Measurements from ENCODE around the gene SH3D19. TPM values are rescaled to one million over a fixed set of nuclear protein-coding genes. Genes with fewer than 3 reads are reported as not detected.
"Not testable (repeated sequence)": the region's sequence is repeated elsewhere in the genome, so short reads cannot be mapped to it uniquely, and the experiment has no call there.

Gene SH3D19
- total RNA-seq, 1 experiment from 2014 or later, result 19.3 TPM

DNA sequence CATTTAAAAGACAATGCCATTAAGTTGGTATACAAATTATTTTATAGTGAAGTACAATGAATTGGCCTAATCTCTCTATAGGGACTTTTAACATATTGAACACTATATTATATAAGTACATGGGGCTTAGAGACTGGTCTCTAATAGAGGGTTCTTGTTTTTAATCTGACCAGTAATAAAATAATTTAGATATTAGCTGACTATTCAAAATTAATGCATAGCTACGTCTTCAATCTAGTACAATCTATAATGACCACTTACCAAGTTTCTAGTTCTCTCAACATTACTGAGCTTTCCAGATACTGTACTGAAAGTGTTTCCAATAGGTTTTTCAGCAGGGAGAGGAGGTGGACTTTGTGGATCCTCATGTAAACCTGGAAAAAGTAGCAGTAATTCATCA, 166.4 kb downstream of the SH3D19 start:
- DNase-seq (ENCODE audit: extremely low read depth, low read depth), result no peak

- no peak for DNase-seq (ENCODE audit: extremely low read depth, low read depth)
These were observed 167.9 kb downstream of the SH3D19 start for GRCh38 chr4:151157543-151157942.

DNA sequence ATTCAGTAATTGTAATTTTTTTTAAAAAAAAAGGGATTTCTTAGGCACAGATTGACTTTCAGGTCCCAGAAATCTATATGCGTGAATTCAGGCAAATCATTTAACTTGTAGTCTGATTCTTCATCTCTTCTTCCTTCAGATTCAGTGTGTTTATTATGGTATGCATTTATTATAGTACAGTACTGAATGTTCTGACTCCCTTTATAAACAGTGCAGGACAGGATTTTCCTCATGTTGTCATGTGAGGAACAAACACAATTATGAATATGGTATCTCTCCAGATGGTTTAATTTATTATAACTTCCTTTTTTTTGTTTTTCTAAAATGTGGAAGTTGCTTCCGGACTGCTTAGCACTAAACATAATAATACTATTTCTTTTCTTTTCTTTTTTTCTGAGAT, 171.8 kb downstream of the SH3D19 start:
- no peak for DNase-seq (ENCODE audit: extremely low read depth, low read depth)

GRCh38 chr4:151152028-151152427, 173.4 kb downstream of the SH3D19 start:
- DNase-seq (ENCODE audit: extremely low read depth, low read depth), result no peak

DNA sequence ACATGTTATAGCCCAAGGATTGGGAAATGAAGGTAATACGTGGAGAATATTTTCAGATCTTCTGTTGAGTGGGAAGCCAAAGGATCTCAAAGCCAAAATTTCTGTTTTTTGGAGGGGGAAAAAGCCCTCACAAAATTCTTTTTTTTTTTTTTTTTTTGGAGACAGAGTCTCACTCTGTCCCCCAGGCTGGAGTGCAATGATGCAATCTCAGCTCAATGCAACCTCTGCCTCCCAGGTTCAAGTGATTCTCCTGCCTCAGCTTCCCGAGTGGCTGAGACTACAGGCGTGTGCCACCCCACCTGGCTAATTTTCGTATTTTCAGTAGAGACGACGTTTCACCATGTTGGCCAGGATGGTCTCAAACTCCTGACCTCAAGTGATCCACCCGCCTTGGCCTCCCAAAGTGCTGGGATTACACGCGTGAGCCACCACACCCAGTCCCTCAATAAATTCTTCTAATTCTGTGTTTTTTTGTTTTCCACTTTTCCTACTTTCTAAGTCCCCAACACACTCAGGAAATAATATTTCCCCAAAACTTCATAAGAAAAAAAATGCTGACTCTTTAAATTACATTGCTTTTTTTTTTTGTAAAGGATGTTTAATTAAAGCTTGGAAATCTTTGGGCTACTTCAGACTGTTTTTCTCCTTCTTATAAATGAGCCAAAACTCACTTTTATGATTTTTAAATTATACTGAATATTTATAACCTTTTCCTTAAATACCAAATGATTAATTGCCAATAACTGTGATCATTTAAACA, 174.4 kb downstream of the SH3D19 start:
- DNase-seq (ENCODE audit: extremely low read depth, low read depth), result no peak

GRCh38 chr4:151148261-151148660, 177.1 kb downstream of the SH3D19 start:
- DNase-seq (ENCODE audit: extremely low read depth, low read depth), result no peak

- peak; percentile 3 for DNase-seq (ENCODE audit: extremely low read depth, low read depth)
These were observed 178.4 kb downstream of the SH3D19 start for GRCh38 chr4:151147000-151147399.

DNA sequence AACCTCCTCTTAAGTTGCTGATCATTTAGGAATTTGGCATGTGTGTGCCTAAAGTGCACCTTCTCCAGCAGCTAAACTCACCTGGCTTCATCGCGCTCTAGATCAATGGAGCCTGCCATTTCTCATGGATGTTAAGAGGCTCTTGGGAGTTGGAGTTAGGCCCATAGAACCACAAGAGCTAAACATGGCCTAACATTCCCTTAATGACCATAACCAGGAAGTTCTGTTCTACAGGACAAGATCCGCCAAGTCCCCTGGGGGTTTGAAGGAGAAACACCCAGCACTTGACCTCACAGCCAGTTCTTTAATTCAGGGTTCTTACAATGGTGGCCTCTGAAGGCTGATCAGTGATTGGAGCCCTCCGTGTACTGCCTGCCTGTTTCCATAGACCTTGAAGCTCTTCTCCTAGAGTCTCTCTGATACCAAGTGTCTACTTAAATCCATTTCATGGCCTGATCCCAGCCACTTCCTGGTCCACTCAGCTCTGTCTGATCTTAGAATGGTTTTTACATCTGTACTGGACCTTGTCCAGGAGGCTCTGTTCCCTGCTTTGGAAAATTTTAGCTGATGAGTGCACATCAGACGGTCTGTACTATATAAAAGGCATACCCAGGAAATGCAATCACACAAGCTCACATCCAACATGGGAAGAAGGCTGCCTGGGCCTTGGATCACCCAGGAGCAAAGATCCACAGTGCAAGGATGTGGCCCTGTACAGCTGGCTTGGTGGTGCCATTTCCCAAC, 180.9 kb downstream of the SH3D19 start:
- no peak for DNase-seq (ENCODE audit: extremely low read depth, low read depth)

GRCh38 chr4:151143811-151144210, 181.6 kb downstream of the SH3D19 start:
- DNase-seq (ENCODE audit: extremely low read depth, low read depth), result no peak

DNA sequence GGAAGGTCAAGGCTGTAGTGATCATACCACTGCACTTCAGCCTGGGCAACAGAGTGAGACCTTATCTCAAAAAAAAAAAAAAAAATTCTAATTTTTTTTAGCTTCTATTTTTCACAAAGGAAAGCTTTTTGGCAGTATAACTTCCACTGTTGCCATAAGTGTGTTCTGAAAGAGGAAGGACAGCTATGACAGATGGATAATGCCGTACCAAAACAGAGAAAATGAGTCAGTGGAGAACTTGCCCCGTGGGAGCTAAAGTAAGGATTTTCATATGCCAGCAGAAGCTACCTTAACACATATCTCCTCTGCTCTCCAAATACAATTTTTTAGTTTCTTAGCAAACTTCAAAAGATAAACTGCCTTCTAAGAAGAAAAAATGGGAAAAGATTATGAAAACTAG, 182.2 kb downstream of the SH3D19 start:
- DNase-seq (ENCODE audit: extremely low read depth, low read depth), result no peak

DNA sequence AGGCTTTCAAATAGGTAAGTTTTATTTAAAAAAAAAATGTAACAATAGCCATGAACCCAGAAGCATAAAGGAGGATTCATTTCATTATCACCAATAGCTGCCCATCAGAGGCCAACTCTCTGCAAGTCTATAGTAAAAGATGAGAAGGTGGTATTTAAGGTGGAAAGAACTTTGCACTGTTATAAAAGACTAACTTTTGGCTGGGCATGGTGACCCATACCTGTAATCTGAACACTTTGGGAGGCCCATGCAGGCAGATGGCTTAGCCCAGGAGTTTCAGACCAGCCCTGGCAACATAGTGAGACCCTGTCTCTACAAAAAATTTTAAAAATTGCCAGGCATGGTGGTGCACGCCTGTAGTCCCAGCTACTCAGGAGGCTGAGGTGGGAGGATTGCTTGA, 182.6 kb downstream of the SH3D19 start:
- no peak for DNase-seq (ENCODE audit: extremely low read depth, low read depth)

- no peak for DNase-seq (ENCODE audit: extremely low read depth, low read depth)
These were observed 185.6 kb downstream of the SH3D19 start for GRCh38 chr4:151139814-151140213.

GRCh38 chr4:151136048-151136447, 189.4 kb downstream of the SH3D19 start:
- not testable (repeated sequence) for DNase-seq (ENCODE audit: extremely low read depth, low read depth)

DNA sequence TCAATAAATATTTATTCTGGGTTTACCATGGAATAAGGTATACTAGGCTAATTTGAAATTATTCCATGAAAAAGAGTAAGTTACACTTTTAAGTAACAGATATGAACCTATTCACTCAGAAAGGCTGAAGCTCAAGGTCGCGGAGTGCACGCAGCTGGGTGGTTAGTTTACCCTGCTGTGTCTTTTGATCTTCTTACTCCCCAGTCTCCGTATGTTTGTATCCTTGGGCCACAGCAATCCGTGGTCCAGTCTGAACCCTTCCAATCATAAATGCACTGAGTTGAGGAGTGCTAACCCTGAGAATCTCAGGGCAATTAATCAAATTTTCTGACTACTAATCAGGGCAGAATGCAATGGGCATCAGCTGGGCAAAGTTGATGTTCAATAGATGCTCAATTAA, 192.1 kb downstream of the SH3D19 start:
- DNase-seq (ENCODE audit: extremely low read depth, low read depth), result no peak

- DNase-seq (ENCODE audit: extremely low read depth, low read depth), result no peak
These were observed 195.6 kb downstream of the SH3D19 start for GRCh38 chr4:151129796-151130195.

DNA sequence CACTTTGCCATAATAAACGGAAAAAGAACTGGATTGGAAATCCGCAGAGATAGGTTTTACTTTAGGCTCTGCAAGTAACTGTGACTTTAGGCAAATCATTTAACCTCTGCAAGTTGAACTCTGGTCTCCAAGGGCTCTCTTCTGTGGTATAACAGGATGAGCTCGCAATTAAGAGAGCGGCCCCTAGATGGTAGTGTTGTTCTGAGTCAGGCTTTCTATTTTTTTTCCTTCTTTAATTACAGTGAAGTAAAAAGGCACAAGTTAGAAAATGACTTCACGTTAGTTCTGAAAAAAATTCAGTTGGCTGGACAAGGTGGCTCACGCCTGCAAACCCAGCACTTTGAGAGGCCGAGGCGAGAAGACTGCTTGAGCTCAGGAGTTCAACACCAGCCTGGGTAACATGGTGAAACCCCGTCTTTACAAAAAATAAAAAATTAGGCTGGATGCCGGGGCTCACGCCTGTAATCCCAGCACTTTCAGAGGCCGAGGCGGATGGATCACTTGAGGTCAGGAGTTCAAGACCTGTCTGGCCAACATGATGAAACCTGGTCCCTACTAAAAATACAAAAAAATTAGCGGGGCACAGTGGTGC, 207.9 kb downstream of the SH3D19 start:
- peak; percentile 48 for DNase-seq (ENCODE audit: extremely low read depth, low read depth)

GRCh38 chr4:151114986-151115385, 210.4 kb downstream of the SH3D19 start:
- no peak for DNase-seq (ENCODE audit: extremely low read depth, low read depth)

DNA sequence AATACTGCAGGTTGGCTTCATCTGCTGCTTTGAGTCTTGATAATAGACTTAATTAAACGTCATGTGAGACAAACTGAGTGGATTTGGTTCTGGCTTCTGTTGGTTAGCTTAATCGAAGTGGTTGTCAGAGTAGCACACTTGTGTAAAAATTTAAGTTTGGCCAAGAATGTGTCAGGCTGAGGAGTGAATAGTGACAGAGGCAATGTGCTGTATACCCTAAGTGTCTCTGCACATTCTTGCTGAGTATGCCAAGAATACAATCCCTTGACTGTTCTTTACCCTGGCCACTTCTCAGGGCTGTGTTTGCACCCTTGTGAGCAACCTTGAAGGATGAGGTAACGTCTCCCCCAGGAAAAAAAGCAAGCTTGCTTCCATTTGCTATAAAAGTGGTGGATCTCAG, 211.1 kb downstream of the SH3D19 start:
- DNase-seq (ENCODE audit: extremely low read depth, low read depth), result no peak

- DNase-seq (ENCODE audit: extremely low read depth, low read depth), result no peak
These were observed 215.2 kb downstream of the SH3D19 start for GRCh38 chr4:151110236-151110635.

DNA sequence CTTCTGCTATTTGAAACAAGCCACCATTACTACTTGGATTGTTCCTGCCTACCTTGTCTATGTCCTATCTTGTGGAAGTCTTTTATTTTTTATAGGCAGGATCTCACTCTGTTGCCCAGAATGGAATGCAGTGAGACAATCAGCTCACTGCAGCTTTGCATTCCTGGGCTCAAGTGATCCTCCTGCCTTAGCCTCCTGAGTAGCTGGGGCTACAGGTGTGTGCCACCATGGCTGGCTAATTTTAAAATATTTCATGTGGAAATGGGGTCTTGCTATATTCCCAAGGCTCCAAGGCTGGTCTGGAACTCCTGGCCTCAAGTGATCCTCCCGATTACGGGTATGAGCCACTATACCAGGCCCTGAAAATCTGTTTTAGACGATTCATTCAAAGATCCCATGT, 218.3 kb downstream of the SH3D19 start:
- no peak for DNase-seq (ENCODE audit: extremely low read depth, low read depth)

DNA sequence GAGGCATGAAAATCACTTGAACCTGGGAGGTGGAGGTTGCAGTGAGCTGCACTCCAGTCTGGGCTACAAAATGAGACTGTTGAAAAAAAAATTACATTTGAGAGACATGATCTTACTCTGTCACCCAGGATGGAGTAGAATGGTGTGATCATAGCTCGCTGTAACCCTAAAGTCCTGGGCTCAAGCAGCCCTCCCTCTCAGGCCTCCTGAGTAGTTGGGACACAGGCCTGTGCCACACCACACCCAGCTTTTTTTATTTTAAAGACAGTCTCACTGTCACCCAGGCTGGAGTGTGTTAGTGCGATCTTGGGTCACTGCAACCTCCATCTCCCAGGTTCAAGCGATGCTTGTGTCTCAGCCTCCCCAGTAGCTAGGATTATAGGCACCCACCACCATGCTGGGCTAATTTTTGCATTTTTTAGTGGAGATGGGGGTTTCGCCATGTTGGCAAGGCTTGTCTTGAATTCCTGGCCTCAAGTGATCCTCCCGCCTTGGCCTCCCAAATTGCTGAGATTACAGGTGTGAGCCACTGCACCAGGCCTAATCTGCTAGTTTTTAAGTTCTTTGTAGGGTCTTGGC, 219.9 kb downstream of the SH3D19 start:
- no peak for DNase-seq (ENCODE audit: extremely low read depth, low read depth)
